GM19395 (cell line): Measurements from ENCODE around the gene NFE2L3.
A peak's percentile ranks its signal among the peaks of the same experiment; 100 is the strongest.
"Not testable (repeated sequence)": the region's sequence is repeated elsewhere in the genome, so short reads cannot be mapped to it uniquely, and the experiment has no call there.

Source experiments
- ATAC-seq: cut with Tn5 transposase; IDR thresholded peaks from one replicate; pipeline ENCODE4 v1.9.1; 2021; ENCODE audit warnings: mild to moderate bottlenecking, moderate library complexity; ENCODE audit not compliant: unreplicated experiment

NFE2L3 gene, protein sequence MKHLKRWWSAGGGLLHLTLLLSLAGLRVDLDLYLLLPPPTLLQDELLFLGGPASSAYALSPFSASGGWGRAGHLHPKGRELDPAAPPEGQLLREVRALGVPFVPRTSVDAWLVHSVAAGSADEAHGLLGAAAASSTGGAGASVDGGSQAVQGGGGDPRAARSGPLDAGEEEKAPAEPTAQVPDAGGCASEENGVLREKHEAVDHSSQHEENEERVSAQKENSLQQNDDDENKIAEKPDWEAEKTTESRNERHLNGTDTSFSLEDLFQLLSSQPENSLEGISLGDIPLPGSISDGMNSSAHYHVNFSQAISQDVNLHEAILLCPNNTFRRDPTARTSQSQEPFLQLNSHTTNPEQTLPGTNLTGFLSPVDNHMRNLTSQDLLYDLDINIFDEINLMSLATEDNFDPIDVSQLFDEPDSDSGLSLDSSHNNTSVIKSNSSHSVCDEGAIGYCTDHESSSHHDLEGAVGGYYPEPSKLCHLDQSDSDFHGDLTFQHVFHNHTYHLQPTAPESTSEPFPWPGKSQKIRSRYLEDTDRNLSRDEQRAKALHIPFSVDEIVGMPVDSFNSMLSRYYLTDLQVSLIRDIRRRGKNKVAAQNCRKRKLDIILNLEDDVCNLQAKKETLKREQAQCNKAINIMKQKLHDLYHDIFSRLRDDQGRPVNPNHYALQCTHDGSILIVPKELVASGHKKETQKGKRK

DNA sequence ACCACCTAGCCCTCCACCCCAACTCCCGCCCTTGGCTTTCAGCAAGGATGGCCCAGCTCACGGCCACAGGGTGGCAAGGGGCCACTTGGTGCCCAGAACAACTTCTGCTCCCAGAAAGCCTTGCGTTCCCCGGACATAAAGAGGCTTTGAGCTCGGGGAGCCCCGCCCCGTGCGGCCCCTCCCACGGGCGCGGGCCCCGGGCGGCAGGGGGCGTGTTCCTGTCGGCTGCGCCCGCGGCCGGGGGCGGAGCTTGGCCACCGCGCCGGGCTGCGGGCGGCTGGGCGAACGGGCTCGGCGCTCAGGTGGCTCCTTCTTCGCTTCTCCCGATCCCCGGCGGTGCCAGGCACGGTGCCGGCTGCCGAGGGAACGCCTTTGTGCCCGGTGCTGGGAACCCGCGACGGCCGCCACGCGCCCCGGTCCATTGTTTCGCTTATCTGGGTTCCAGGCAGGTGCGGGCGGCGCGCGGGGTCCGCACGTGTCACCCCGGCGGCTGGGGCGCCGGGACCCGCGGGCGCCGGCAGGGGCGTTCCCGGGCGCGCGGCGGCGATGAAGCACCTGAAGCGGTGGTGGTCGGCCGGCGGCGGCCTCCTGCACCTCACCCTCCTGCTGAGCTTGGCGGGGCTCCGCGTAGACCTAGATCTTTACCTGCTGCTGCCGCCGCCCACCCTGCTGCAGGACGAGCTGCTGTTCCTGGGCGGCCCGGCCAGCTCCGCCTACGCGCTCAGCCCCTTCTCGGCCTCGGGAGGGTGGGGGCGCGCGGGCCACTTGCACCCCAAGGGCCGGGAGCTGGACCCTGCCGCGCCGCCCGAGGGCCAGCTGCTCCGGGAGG is at the start of gene NFE2L3:
TSS of gene NFE2L3 (plus strand) at position 246 of the 829 bp plus-strand sequence. CDS start at position 547, 301 bp downstream.
- peak; percentile 62 for ATAC-seq

DNA sequence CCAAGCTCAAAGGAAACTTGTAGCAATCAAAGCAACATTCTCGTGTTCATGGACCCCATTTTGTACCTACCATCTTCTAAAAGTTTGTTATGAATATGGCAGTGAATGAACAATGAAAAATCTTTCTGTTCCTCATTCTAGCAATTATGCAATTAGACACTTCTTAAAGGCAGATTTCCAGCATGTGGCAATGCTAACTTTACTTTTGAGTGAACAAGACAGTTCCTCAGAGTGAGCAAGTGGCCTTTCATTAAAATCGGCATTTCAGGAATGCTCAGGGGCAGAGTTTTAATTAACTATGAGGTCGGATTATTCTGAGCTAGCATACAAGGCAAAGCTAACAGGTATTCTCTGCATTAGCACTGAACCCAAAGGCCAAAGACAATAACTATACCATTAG is 48.4 kb upstream of the NFE2L3 start:
- no peak for ATAC-seq

DNA sequence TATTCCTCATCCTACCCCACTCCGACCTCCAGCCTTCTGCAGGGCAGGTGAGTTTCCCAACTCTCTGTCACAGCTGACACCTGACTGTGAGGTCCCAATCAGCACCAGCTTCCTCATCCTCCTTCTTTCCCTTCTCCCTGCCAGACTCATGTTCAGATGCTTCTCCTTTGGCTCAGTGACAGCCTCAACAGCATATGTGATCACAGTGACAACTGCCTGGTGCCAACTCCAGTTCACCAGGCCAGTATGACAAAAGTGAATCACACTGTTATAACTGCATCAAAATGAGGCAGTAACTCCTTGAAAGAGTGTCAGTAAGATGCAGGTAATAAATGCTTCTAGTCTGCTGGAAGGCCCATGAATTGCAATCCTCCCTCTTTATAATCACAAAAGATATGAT is 46.8 kb upstream of the NFE2L3 start:
- no peak for ATAC-seq

DNA sequence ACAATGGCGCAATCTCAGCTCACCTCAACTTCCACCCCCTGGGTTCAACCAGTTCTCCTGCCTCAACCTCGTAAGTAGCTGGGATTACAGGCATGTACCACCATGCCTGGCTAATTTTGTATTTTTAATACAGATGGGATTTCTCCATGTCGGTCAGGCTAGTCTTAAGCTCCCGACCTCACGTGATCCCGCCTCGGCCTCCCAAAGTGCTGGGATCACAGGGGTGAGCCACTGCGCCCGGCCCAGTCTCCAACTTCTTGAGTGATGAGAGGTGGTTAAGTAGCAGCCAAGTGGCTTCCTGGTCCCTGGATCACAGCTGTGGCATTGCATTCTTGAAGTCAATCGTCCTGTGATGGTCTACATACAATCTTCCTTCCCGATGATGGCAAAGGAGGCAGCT is 46.1 kb upstream of the NFE2L3 start:
- ATAC-seq: no peak

DNA sequence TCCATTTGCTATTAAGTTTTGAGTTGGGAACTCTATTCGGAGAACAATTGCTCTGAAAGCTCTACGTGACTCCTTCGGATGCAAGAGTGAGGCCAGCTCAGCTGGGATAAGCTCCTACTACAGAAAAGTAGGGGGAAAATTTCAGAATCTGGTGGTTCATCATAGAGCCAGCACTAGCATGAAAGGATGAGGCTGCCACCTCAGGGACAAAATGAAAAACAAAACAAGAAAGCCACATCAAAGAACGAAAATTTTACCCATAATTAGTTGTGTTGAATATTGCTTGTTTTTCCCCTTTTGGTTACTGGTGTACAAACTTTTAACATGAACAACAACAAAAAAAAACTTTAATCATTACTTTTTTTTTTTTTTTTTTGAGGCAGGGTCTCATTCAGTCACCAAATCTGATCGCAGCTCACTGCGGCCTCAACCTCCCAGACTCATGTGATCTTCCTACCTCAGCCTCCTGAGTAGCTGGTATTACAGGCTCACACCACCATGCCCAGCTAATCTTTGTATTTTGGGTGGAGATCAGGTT is 39.7 kb upstream of the NFE2L3 start:
- ATAC-seq: no peak

DNA sequence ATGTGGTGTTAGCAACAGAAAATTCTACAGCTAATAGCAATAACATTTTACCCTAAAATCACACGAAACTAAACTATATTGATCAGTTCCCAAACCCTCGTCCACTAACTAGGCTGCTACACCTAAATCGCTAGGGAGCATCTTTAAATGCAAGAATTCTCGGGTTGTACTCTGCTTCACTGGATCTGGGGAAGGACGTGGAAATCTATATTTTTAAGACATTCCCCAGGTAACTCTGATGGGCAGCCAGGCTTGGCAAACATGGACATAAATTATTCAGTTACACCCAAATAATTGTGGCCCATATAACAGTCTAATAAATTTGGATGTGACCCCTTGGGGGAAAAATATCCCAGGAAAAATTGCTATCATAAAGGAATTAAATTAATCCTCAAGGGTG is 36.3 kb upstream of the NFE2L3 start:
- ATAC-seq: no peak

DNA sequence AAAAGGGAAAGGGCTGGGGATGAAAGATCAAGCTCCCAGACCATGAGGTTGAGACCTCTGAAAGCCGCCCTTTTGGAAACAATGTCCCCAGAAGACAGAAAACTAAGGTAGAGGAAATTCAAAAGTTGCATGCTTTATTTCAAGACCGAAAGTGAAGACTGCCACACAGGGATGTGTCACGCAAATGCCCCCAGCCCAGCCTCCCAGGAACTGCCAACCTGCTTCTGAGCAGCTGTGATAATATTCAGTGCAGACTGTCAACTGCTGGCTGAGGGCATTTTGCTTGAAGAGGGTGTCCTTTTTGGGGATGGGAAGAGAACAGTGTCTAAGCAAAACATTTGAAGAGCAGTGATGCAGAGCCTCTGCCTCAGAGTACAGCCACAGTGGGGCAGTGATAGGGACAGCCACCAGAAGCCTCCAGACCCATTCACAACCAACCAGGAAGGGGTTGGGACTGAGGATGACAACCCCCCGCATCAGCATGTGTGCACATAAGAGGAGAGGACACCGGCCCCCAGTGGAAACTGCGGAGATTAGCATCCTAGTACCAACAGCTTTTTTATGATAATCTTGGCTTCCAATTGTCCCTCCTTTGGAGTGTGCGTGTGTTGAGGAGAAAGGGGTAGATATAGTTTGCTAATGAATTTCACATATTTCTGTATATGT is 34.7 kb upstream of the NFE2L3 start:
- ATAC-seq: no peak

DNA sequence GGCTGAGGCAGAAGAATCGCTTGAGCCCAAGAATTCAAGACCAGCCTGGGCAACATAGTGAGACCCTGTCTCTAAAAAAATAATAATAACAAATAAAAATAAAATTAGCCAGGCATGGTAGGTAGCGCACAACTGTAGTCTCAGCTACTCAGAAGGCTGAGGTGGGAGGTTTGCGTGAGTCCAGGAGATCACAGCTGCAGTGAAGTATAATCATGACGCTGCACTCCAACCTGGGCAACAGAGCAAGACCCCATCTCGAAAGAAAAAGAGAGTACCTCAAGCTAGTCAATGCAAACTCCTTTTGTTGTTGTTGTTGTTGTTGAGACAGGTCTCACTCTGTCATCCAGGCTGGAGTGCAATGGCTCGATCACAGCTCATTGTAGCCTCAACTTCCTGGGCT is 34.0 kb upstream of the NFE2L3 start:
- ATAC-seq: no peak

DNA sequence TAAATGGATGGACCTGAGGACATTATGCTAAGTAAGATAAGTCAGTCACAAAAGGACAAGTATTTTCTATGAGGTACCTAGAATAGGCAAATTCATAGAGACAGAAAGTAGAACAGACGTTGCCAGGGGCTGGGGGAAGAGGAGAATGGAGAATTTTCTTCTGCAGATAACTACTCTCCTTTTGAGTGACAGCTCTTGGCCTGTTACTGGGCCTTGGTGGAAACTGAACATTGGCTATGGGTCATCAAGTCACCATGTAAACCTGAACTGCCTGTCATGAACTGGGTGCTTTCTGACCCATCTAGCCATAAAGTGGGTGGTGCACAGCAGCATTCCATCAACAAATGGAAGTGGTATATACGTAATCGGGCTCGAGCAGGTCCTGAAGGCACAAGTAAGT is 29.3 kb upstream of the NFE2L3 start:
- no peak for ATAC-seq

DNA sequence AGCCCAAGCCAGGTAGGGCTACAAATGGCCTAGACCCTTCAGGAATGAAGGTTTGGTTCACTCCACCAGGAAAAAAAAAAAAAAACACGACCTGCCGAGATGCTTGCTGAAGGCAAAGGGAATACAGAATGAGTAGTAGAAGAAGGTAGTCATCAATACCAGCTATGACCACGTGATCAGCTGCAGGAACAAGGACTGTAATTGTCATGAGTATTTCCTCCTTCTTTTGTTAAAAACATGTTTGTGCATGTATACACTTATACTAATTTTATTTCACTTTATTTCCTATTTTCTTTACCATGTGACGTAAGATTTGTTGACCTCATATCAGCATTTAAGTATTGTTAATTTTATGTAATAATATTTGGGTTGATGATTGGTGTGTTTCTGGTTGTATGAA is 27.2 kb upstream of the NFE2L3 start:
- ATAC-seq: not testable (repeated sequence)

DNA sequence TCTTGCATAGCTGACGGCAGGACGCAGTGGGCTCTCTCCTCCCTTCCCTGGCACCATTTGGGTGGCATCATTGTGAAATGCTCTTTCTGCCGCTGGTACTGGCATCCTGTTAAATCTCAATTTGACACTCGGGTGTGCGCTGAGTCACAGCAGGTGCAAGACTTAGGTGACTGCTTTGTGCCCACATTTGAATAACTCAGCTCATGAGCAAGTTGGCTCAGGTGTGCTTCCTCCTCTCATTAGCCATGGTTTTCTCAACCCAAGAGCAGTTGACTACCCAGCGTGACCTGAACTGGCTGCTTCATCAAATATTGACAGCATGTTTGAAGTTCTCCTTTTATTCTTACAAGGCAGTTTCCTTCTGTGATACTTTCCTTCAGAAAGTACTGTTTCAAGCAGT is 24.6 kb upstream of the NFE2L3 start:
- ATAC-seq: no peak

DNA sequence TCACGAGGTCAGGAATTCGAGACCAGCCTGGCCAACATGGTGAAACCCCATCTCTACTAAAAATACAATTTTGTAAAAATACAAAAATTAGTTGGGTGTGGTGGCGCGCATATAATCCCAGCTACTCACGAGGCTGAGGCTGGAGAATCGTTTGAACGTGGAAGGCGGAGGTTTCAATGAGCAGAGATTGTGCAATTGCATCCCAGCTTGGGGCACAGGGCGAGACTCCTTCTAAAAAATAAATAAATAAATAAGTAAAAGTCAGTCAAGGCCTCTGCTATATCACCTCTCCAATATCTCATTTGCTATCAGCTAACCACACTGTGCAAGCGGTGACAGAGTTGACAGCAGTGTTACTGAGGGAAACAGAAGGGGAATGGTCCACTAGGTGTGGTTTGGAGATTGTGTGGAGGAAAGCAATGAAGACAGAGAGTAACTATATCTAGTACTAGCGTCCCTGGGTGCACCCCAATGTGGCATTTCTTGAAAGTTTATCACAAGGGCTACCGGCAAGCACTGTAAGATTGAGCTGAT is 20.9 kb upstream of the NFE2L3 start:
- no peak for ATAC-seq

DNA sequence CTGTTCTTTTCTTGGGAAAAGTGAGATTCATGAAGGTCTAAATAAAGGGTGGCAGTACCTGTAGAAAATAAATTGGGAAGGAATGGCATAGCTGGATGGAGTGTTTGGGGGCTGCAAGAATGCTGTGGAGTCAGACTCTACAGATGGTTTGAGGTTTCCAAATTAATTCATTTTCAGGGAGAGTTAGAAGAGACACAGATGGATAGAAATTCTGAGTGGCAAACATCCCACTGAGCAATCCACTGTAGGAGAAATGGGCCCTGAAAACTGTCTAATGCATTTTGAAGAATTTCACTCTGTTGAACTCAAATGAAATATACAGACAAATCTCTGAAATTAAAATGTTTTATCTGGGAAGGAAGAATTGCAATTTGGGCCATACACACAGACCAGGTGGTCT is 16.9 kb upstream of the NFE2L3 start:
- no peak for ATAC-seq

DNA sequence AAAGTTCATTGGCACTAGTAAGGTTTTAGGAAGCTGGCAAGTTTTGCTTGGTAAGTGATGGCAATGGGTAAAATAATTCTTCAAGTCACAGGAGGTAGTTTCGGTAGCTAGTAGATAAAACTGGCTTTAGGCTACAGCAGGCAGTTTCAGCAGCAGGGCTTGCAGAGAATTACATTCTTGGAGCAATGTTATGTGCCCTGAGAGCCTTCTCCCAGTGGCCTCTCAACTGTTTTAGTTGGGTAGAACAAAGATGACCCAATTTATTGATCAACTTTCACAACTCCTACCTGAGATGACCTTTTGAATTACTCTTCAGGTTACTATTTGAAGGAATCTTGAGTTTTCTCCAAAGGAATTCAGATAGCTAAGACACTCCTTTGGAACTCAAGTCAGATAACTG is 16.4 kb upstream of the NFE2L3 start:
- ATAC-seq: no peak

DNA sequence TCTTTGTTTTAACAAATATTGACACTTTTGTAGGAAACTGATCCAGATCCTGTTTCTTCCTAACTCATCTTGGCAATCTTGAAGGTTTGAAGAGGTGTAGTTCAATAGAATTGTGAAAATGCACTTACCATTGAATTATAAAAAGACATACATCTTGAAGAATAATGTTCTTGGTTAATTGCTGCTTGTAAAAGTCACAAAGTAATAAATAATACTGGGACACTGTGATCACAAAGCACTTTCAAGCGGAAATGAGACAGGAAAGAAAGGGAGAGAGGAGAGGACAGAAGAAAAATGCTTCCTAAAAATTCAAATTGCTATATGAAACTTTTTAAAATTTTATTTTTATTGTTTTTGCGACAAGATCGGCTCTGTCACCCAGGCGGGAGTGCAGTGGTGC is 15.2 kb upstream of the NFE2L3 start:
- no peak for ATAC-seq

DNA sequence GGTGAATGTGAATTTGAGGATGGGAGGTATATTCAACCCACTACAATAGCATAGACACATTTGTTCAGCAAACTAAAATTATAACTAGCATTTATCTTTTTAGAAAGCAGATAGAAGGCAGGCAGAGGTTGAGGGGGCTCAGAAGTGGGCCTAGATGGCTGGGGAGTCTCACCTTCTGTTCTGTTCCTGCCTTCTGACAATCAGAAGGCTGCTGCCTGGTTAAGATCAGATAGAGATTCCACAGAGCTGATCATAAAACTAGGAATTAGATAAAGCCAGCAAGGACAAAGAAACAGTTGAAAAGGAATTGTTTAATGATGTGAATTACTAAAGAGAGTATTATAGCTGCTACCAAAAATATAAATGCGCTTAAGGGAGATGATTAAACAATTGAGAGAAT is 11.6 kb upstream of the NFE2L3 start:
- ATAC-seq: no peak

DNA sequence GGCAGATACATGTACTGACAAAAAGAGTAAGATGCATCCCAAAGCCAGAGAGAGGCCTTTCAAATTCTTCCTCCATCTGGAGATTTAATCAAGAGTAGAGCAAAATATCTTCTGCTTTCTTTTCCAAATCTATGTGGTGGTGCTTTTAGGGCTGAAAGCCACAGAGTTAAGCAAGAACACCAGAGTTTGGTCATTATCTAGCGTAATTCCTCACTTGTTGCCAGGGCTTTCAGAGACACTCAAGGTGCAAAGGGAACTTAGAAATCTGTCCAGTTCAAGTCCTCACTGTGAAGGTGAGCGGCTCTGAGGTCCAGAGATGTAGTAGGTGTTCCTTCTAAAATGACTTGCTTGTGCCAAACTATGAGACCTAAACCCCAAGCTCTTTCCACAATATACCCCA is 10.9 kb upstream of the NFE2L3 start:
- ATAC-seq: no peak

DNA sequence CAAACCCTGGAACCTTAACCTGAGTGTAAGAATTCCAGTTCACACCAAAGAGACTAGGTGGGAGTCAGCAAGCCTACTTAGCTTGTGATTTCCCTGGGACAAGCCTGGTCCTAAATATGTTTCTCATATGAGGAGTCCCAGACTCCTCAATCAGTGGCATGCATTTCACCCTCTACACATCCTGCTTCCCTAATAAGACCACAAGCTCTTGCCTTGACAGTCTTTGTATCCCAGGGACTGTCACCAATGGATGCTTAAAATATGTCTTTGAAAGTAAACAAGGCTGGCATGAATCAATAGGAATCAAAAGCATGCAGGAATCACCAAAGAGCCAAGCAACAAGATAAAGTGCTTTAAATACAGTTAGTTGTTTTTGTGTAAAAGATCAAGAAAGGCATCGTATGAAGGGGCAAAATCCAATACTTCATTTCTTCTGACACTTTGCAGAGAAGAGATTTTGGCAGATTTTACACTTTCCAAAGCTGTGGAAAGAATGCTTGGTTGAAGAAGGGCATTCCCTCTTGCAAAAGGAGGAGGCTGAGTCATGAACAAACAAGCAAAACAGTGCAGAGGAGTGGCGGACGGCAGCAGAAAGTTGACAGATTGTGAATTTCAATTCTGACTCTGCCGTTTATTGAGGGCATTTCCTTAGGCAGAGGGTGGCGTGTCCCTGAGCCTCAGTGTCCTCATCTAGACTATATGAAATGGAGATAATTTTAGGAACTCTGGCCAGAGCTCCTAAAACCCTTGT is 8.5 kb upstream of the NFE2L3 start:
- no peak for ATAC-seq

DNA sequence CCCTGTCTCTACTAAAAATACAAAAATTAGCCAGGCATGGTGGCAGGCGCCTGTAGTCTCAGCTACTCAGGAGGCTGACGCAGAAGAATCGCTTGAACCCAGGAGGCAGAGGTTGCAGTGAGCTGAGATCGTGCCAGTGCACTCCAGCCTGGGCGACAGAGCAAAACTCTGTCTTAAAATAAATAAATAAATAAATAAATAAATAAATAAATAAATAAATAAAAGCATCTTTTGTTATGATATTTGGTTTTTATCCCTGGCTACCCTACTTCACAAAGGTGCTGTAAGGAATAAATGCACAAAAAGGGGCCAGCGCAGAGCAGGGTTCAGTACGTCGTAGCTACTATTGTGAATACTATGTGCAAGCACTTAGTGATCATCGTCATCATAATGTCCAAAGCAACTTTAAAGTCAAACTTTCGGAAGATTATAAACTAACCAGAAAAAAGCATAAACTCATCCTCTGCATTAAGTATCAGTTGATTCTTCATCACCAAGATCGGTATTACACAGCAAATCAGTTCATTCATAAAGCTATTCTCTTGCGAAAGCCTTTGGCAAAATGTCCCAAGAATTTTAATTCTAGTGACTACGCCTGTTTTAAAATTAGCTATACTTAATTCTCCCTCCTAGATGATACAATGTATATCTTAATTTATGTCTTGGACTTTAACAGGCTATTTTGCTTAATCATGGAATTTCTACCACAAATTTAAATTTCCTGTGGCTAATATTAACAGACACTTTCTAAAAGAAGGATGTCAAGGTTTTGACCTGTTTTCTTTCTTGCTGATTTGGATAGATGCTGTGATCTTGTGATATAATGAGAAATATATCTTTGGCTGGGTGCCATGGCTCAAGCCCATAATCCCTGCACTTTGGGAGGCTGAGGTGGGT is 7.6 kb upstream of the NFE2L3 start:
- no peak for ATAC-seq
